Mesothelial cell of epicardium (in vitro differentiated cells): Measurements from ENCODE around the gene CMIP. TPM values are rescaled to one million over a fixed set of nuclear protein-coding genes. Genes with fewer than 3 reads are reported as not detected.

ENCODE experiments used
- DNase-seq, 2 experiments: peaks; one replicate each; pipeline ENCODE4 v3.0.0; 2021; ENCODE audit warnings: low spot score in 2 of 2; ENCODE audit not compliant: unreplicated experiment in 2 of 2
- H3K27ac Mint-ChIP-seq: 2 replicates; pipeline ENCODE4 v1.8.0; 2021; ENCODE audit warnings: mixed read lengths
- H3K27me3 Mint-ChIP-seq: 2 replicates; pipeline ENCODE4 v1.8.0; 2021; ENCODE audit warnings: low read depth, mixed read lengths
- H3K36me3 Mint-ChIP-seq: 2 replicates; pipeline ENCODE4 v1.8.0; 2021; ENCODE audit warnings: mixed read lengths
- H3K4me1 Mint-ChIP-seq: 2 replicates; pipeline ENCODE4 v1.8.0; 2021; ENCODE audit warnings: mixed read lengths
- H3K4me3 Mint-ChIP-seq: 2 replicates; pipeline ENCODE4 v1.8.0; 2021; ENCODE audit warnings: mild to moderate bottlenecking, moderate library complexity, mixed read lengths
- H3K9me3 Mint-ChIP-seq: 2 replicates; pipeline ENCODE4 v1.8.0; 2021; ENCODE audit warnings: mixed read lengths
- CTCF ChIP-seq: fragments of 200-600 bp; sonication (generic); IDR thresholded peaks from one replicate; pipeline ENCODE4 v1.5.0; 2021; ENCODE audit warnings: antibody characterized with exemption; ENCODE audit not compliant: unreplicated experiment
- total RNA-seq: library from RNA; stranded (reverse); gene quantifications from 3 replicates; pipeline ENCODE4 v1.2.1, GENCODE V29; 2021

The CMIP gene
- total RNA-seq, 1 donor from 2014 or later: 71.0 TPM

GRCh38 chr16:81541314-81541713 lies 96.7 kb downstream of the CMIP start:
- no peak for DNase-seq
- H3K4me3 Mint-ChIP-seq: no peak overlapping the region
- H3K27ac Mint-ChIP-seq: peak overlapping the region; percentile 52
- H3K27me3 Mint-ChIP-seq: no peaks in the 10 kb centered on the region
- peaks cover 49% of the 10 kb centered on the region for H3K4me1 Mint-ChIP-seq
- no peaks in the 10 kb centered on the region for H3K9me3 Mint-ChIP-seq
- TF ChIP-seq CTCF: no peak
- no peaks in the 10 kb centered on the region for H3K36me3 Mint-ChIP-seq

DNA sequence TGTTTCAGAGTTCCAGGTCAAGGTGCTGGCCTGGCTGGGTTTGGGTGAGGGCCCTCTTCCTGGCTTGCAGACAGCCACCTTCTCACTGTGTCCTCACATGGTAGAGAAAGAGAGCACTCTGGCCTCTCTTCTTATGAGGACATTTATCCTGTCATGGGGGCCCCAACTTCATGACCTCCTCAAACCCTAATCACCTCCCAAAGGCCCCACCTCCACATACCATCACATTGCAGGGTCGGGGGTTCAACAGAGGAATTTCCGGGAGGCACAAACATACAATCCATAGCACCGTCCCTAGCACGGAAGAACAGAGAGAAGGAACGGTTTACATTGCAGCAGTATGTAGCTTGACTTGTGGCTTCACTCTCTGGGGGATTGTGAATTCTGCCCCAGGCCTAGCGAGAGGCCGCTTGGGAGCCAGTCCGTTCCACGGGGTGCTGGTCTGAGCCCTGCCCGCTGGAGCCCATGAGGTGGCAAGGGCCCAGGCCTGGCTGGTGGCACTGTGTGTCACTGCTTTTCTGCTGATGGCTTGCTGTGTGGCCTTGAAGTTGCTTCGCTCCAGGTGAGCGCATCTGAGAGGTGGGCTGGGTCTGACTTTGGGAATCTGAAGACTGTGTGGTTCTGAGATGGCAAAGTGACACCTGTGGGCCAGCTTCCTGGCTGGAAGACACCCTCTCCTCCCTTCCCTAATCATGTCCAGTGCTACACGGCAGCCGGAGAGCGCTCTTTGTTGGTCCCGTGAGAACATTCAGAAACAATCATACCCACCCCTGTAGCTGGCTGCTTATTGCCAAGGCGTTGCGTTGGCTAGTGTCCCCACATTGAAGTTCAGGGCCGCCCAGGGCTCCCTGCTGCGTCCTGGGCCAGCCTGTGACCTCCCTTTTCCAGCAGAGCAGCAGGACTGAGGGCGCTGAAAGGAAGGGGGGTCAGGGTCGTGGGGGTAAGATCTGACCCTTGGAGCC lies 98.3 kb downstream of the CMIP start:
- peak overlapping the region; percentile 52 for H3K27ac Mint-ChIP-seq
- no peaks in the 10 kb centered on the region for H3K36me3 Mint-ChIP-seq
- no peaks in the 10 kb centered on the region for H3K27me3 Mint-ChIP-seq
- H3K4me3 Mint-ChIP-seq: no peak overlapping the region
- no peaks in the 10 kb centered on the region for H3K9me3 Mint-ChIP-seq
- H3K4me1 Mint-ChIP-seq: peaks cover 48% of the 10 kb centered on the region
- no peak for TF ChIP-seq CTCF
- DNase-seq: no peak

DNA sequence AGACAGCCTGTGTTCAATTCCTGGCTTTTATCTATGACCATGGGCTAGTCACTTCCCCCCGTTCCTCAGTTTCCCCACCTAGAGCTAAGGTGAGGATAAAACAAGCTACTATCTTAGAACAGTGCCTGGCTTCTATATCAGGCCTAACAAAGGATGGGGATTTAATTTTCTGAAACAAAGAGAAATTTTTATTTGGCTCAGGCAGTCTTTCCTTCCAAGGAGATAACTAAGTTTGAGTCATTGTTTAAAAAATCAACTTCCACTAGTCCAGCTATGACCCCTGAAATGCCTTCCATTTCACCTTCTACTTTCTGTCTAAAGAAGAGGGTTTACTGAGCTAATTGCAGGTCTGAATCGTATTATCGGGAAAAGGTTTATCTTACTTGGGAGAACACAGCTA lies 99.0 kb downstream of the CMIP start:
- Mint-ChIP-seq H3K4me3 (no peak overlapping the region), H3K27ac (peak overlapping the region; percentile 16), H3K36me3 (no peaks in the 10 kb centered on the region), H3K27me3 (no peaks in the 10 kb centered on the region), H3K9me3 (no peaks in the 10 kb centered on the region), H3K4me1 (peaks cover 41% of the 10 kb centered on the region)
- no peak for DNase-seq
- TF ChIP-seq CTCF: no peak

GRCh38 chr16:81544261-81544660 lies 99.7 kb downstream of the CMIP start:
- H3K27ac Mint-ChIP-seq: no peak overlapping the region
- DNase-seq: no peak
- H3K4me3 Mint-ChIP-seq: no peak overlapping the region

GRCh38 chr16:81544700-81545271 lies 100.2 kb downstream of the CMIP start:
- Mint-ChIP-seq H3K4me3 (no peak overlapping the region), H3K36me3 (no peaks in the 10 kb centered on the region), H3K9me3 (no peaks in the 10 kb centered on the region), H3K27ac (no peak overlapping the region), H3K4me1 (peaks cover 29% of the 10 kb centered on the region), H3K27me3 (no peaks in the 10 kb centered on the region)
- TF ChIP-seq CTCF: no peak
- no peak for DNase-seq

More at GRCh38 chr16:81544261-81544660, 99.7 kb downstream of the CMIP start:
- no peaks in the 10 kb centered on the region for H3K9me3 Mint-ChIP-seq
- TF ChIP-seq CTCF: no peak
- H3K36me3 Mint-ChIP-seq: no peaks in the 10 kb centered on the region
- no peaks in the 10 kb centered on the region for H3K27me3 Mint-ChIP-seq
- H3K4me1 Mint-ChIP-seq: peaks cover 34% of the 10 kb centered on the region
